B cell (primary cell): Measurements from ENCODE around the gene PBXIP1. TPM values are rescaled to one million over a fixed set of nuclear protein-coding genes. Genes with fewer than 3 reads are reported as not detected.

ENCODE experiments used
- ATAC-seq: fragments of 200-7000 bp; cut with Tn5 transposase; one replicate; pipeline ENCODE4 v1.10.0; 2021; ENCODE audit warnings: low read depth, mild to moderate bottlenecking, moderate number of reproducible peaks, moderate library complexity
- CTCF ChIA-PET: fragments of 350-600 bp; sonication (Branson Sonifier 250); formaldehyde crosslinking; loops from one replicate; lab custom pipeline; 2021; ENCODE audit warnings: antibody characterized with exemption, inconsistent platforms; lab: Charles Lee
- POLR2A ChIA-PET: fragments of 350-600 bp; sonication (Branson Sonifier 250); formaldehyde crosslinking; loops from one replicate; lab custom pipeline; 2021; ENCODE audit warnings: antibody characterized with exemption; lab: Charles Lee
- DNase-seq: peaks from one replicate; pipeline ENCODE4 v3.0.0; 2013
- H2AFZ ChIP-seq: 2 replicates; pipeline ENCODE4 v1.6.1; 2012; ENCODE audit warnings: mild to moderate bottlenecking, low read depth, low read length; ENCODE audit not compliant: insufficient read depth, poor library complexity, severe bottlenecking
- H3K27ac ChIP-seq, 2 donors: 1 replicate in 1 of 2; 2 replicates in 1 of 2; pipeline ENCODE4 v1.5.1; 2012 to 2013; ENCODE audit warnings: low read length in 2 of 2, mild to moderate bottlenecking in 2 of 2, moderate library complexity in 1 of 2
- H3K27me3 ChIP-seq, 4 experiments: fragments of 200-600 bp in 1 of 4; sonication (generic) in 1 of 4; replicated peaks in 1 of 4; 1 replicate in 2 of 4; 2 replicates in 2 of 4; pipeline versions ENCODE4 v1.6.1 to v1.7.0; 2013 to 2016; ENCODE audit warnings: low read length in 3 of 4, mild to moderate bottlenecking in 2 of 4, mixed read lengths in 1 of 4, moderate library complexity in 1 of 4; ENCODE audit not compliant: insufficient read depth in 4 of 4, control insufficient read depth in 3 of 4; ENCODE audit errors: control extremely low read depth in 1 of 4
- H3K36me3 ChIP-seq, 2 experiments: replicated peaks in 1 of 2; 1 replicate in 1 of 2; 2 replicates in 1 of 2; pipeline versions ENCODE4 v1.6.1 to v1.7.1; 2013; ENCODE audit warnings: low read length in 1 of 2; ENCODE audit not compliant: insufficient read depth in 2 of 2, control insufficient read depth in 1 of 2; ENCODE audit errors: control extremely low read depth in 1 of 2, extremely low read depth in 1 of 2
- H3K4me1 ChIP-seq, 2 donors: fragments of 200-600 bp in 1 of 2; sonication (generic) in 1 of 2; 1 replicate in 1 of 2; 2 replicates in 1 of 2; pipeline versions ENCODE4 v1.5.1 to v1.6.1; 2013 to 2017; ENCODE audit warnings: low read length in 2 of 2; ENCODE audit not compliant: control insufficient read depth in 2 of 2, insufficient read depth in 2 of 2
- H3K4me2 ChIP-seq: replicated peaks from 2 replicates; pipeline ENCODE3; 2012; ENCODE audit warnings: mild to moderate bottlenecking, low read depth, low read length; ENCODE audit not compliant: poor library complexity, severe bottlenecking
- H3K4me3 ChIP-seq, 5 experiments: fragments of 200-600 bp in 1 of 5; sonication (generic) in 1 of 5; 1 replicate in 3 of 5; 2 replicates in 2 of 5; pipeline versions ENCODE4 v1.5.1 to v1.7.0; 2011 to 2016; ENCODE audit warnings: low read length in 4 of 5, mild to moderate bottlenecking in 4 of 5, low read depth in 2 of 5, control low read depth in 1 of 5, moderate library complexity in 1 of 5; ENCODE audit not compliant: insufficient read depth in 1 of 5; ENCODE audit errors: control extremely low read depth in 1 of 5, extremely low read depth in 1 of 5
- H3K79me2 ChIP-seq: fragments of 200-600 bp; sonication (generic); one replicate; pipeline ENCODE4 v1.6.0; 2016; ENCODE audit warnings: low read length; ENCODE audit not compliant: control insufficient read depth, insufficient read depth
- H3K9ac ChIP-seq: fragments of 200-600 bp; sonication (generic); 2 replicates; pipeline ENCODE4 v1.6.1; 2017; ENCODE audit warnings: mild to moderate bottlenecking, low read length, moderate library complexity
- H3K9me3 ChIP-seq, 3 donors: one replicate each; pipeline versions ENCODE4 v1.6.1 to v1.7.1; 2013; ENCODE audit warnings: low read length in 2 of 3; ENCODE audit not compliant: control insufficient read depth in 2 of 3, insufficient read depth in 1 of 3; ENCODE audit errors: control extremely low read depth in 1 of 3
- H4K20me1 ChIP-seq: 2 replicates; pipeline ENCODE4 v1.6.0; 2012; ENCODE audit warnings: mild to moderate bottlenecking, low read length; ENCODE audit not compliant: insufficient read depth, control insufficient read depth, poor library complexity, severe bottlenecking
- H3K27ac Mint-ChIP-seq: one replicate; pipeline ENCODE4 v1.8.0; 2021; ENCODE audit warnings: mixed read lengths
- H3K27me3 Mint-ChIP-seq: one replicate; pipeline ENCODE4 v1.8.0; 2021; ENCODE audit warnings: mixed read lengths
- H3K4me1 Mint-ChIP-seq: one replicate; pipeline ENCODE4 v1.8.0; 2021; ENCODE audit warnings: mixed read lengths
- H3K4me3 Mint-ChIP-seq: one replicate; pipeline ENCODE4 v1.8.0; 2021; ENCODE audit warnings: mixed read lengths
- H3K9me3 Mint-ChIP-seq: one replicate; pipeline ENCODE4 v1.8.0; 2022; ENCODE audit warnings: mixed read lengths; ENCODE audit not compliant: insufficient read depth
- CTCF ChIP-seq: fragments of 200-600 bp; IDR thresholded peaks from one replicate; pipeline ENCODE4 v1.8.0; 2022; ENCODE audit warnings: antibody characterized with exemption, mild to moderate bottlenecking
- EZH2 ChIP-seq: IDR thresholded peaks from 2 replicates; pipeline ENCODE4 v1.6.1; 2012; ENCODE audit warnings: borderline replicate concordance, low read depth, mild to moderate bottlenecking, moderate library complexity, low read length; ENCODE audit not compliant: insufficient read depth, poor library complexity, severe bottlenecking
- WGBS: methylation state at CpG from one replicate; pipeline ENCODE4 v1.1.5; 2013; ENCODE audit warnings: missing lambda C conversion rate; ENCODE audit not compliant: insufficient coverage; 5-methylcytosine and 5-hydroxymethylcytosine counted together
- intact Hi-C: fragments of 100-400 bp; cut with micrococcal nuclease; formaldehyde crosslinking; loops from one replicate; pipeline ENCODE4 v1.10.0; 2022
- polyA plus RNA-seq: library from polyadenylated mRNA; depleted of rRNA; stranded (reverse); fragments of >200 nt; gene quantifications from 2 replicates; pipeline ENCODE4 v1.2.3, GENCODE V29; 2012
- total RNA-seq, 2 donors: library from RNA; stranded (reverse); fragments of 120-200 nt in 1 of 2; gene quantifications; 1 replicate in 1 of 2; 2 replicates in 1 of 2; pipeline versions ENCODE4 v1.2.3 to v1.2.4, GENCODE V29; 2013 to 2022

Gene PBXIP1
- total and polyA plus RNA-seq, 2 donors (not counting 1 experiment from before 2014, with no cell fraction given): 77.6 to 212 TPM

GRCh38 chr1:154974808-154975408 lies 19.0 kb upstream of the PBXIP1 start:
- peak overlapping the region; percentile 86 for H3K4me2 ChIP-seq
- peak overlapping the region; percentile 82 for H2AFZ ChIP-seq
- peak; percentile 99 for DNase-seq
- peak overlapping the region; percentile 90 to 94 for H3K27ac ChIP-seq
- H3K27me3 Mint-ChIP-seq: no peaks in the 10 kb centered on the region
- no peaks in the 10 kb centered on the region for H3K9me3 ChIP-seq
- under 1% methylated on average over 26 of the region's 30 CpGs for WGBS
- peaks cover 24% of the 10 kb centered on the region for H3K4me1 Mint-ChIP-seq
- H3K79me2 ChIP-seq: peaks cover 63% of the 10 kb centered on the region
- peak overlapping the region; percentile 86 for H3K9ac ChIP-seq
- peak overlapping the region; percentile 71 to 99 (median 90) for H3K4me3 ChIP-seq
- ChIA-PET POLR2A (interaction anchor here (0.6 to 3.8 kb wide), 9 partner anchors 13 to 110 kb away, joined by 3 to 32 read pairs (median 8); partner anchors contain the start of genes PBXIP1, PYGO2 and ZBTB7B), CTCF (interaction anchor here (0.7 to 8.7 kb wide), 10 partner anchors 8 to 415 kb away, joined by 3 to 110 read pairs (median 8); partner anchors contain the start of genes FLAD1, PBXIP1 and PYGO2)
- H3K4me1 ChIP-seq: peaks cover 22 to 44% of the 10 kb centered on the region in 2 donors
- ATAC-seq: peak; percentile 51
- no peak overlapping the region for H3K27ac Mint-ChIP-seq
- H3K27me3 ChIP-seq: no peaks in the 10 kb centered on the region
- H3K4me3 Mint-ChIP-seq: no peak overlapping the region
- H3K36me3 ChIP-seq: peaks cover 5 to 9% of the 10 kb centered on the region in 2 experiments
- H4K20me1 ChIP-seq: peaks cover 31% of the 10 kb centered on the region
- no peaks in the 10 kb centered on the region for H3K9me3 Mint-ChIP-seq
- TF ChIP-seq EZH2 (no peak), CTCF (no peak)
- intact Hi-C loops: loop anchor here (1.0 to 5.0 kb wide), 6 partner anchors 8 to 197 kb away; partner anchors contain the start of genes FLAD1, KRTCAP2 and TRIM46
